Measurements from ENCODE around the gene DNAJC15. TPM values are rescaled to one million over a fixed set of nuclear protein-coding genes. Genes with fewer than 3 reads are reported as not detected.

DNAJC15 gene
- total RNA-seq, 4 donors from 2014 or later, result 11.0 to 18.3 (median 12.5) TPM

DNA sequence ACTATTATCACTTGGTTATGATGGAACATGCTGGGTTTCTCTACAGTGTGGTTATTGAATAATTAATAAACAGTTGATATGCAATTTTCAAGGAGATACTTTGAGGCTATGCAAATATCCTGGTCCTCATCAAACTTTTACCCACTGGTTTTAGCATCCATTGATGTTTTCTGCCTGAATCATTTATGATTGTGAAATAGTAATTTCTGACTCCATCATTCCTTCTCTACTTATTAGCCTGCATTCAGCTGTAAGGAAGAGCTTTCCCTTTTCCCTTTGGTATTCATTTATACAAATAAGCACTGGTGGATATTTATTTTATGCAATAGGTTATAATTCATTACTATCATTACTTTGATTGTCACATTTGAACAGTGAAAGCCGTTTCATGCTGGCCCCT lies 13.9 kb upstream of the DNAJC15 start:
- 91 to 93% methylated on average over 1 of the region's 1 CpG for WGBS, 2 donors
- Histone ChIP-seq H3K9me3 (no peaks in the 10 kb centered on the region), H3K27ac (no peak overlapping the region), H3K27me3 (no peaks in the 10 kb centered on the region), H3K36me3 (no peaks in the 10 kb centered on the region), H3K4me3 (replicated peaks in 1 of 3) (no peak overlapping the region), H3K4me1 (peaks cover 14 to 33% of the 10 kb centered on the region in 2 donors)
- intact Hi-C loops (cut with DNase I), result no loop called here
- DNase-seq, result no peak
- TF ChIP-seq, protein P1, sequence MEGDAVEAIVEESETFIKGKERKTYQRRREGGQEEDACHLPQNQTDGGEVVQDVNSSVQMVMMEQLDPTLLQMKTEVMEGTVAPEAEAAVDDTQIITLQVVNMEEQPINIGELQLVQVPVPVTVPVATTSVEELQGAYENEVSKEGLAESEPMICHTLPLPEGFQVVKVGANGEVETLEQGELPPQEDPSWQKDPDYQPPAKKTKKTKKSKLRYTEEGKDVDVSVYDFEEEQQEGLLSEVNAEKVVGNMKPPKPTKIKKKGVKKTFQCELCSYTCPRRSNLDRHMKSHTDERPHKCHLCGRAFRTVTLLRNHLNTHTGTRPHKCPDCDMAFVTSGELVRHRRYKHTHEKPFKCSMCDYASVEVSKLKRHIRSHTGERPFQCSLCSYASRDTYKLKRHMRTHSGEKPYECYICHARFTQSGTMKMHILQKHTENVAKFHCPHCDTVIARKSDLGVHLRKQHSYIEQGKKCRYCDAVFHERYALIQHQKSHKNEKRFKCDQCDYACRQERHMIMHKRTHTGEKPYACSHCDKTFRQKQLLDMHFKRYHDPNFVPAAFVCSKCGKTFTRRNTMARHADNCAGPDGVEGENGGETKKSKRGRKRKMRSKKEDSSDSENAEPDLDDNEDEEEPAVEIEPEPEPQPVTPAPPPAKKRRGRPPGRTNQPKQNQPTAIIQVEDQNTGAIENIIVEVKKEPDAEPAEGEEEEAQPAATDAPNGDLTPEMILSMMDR (IDR thresholded peaks at IDR 0.05), result no peak
- TF ChIP-seq POLR2A (IDR thresholded peaks at IDR 0.05), result no peak

DNA sequence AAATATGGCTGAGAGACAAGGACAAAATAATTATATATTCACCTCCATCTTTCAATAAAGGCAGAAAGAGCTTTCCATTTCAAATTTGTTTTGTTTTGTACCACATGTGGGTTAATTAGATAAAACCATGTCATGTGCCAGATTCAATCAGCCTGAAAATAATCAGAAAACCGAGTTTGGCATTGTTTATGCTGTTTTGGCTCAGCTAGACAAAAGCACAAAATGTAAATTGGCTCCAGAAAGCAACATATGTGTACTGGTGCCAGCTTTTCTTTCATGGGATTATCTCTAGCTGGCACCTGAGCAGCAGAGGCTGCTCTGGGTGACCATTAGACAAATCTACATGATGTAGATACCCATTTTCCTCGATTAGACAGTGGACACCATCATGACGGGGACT lies 9.2 kb upstream of the DNAJC15 start:
- no peak overlapping the region for H3K27ac ChIP-seq
- no peaks in the 10 kb centered on the region for H3K9me3 ChIP-seq
- WGBS, 2 donors, result 77 to 81% methylated on average over 3 of the region's 3 CpGs
- TF ChIP-seq, protein P1 (IDR thresholded peaks at IDR 0.05), result no peak
- no peak for TF ChIP-seq POLR2A (IDR thresholded peaks at IDR 0.05)
- no peaks in the 10 kb centered on the region for H3K27me3 ChIP-seq
- no peak overlapping the region for H3K4me3 ChIP-seq (replicated peaks in 1 of 3)
- H3K36me3 ChIP-seq, result no peaks in the 10 kb centered on the region
- no peaks in the 10 kb centered on the region for H3K4me1 ChIP-seq
- intact Hi-C loops (cut with DNase I), result no loop called here
- no peak for DNase-seq

DNA sequence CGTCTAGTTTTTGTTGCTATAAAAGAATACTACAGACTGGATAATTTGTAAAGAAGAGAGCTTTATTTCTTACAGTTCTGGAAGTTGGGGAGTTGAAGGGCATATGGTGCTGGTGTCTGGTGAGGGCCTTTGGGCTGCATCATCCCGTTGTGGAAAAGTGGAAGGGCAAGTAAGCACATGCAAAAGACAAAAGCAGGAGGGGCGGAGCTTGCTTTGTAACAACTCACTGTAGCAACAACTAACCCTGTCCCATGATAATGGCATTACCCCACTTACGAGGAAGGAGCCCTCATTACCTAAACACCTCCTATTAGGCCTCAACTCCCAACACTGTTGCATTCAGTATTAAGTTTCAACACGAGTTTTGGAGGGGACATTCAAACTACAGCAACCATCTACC lies 7.2 kb upstream of the DNAJC15 start:
- Histone ChIP-seq H3K36me3 (no peaks in the 10 kb centered on the region), H3K27ac (no peak overlapping the region), H3K9me3 (no peaks in the 10 kb centered on the region), H3K27me3 (no peaks in the 10 kb centered on the region), H3K4me1 (no peaks in the 10 kb centered on the region), H3K4me3 (replicated peaks in 1 of 3) (no peak overlapping the region)
- intact Hi-C loops (cut with DNase I), result no loop called here
- 87 to 90% methylated on average over 5 of the region's 5 CpGs for WGBS, 2 donors
- TF ChIP-seq, protein P1 (IDR thresholded peaks at IDR 0.05), result no peak
- TF ChIP-seq POLR2A (IDR thresholded peaks at IDR 0.05), result no peak
- DNase-seq, result no peak

DNA sequence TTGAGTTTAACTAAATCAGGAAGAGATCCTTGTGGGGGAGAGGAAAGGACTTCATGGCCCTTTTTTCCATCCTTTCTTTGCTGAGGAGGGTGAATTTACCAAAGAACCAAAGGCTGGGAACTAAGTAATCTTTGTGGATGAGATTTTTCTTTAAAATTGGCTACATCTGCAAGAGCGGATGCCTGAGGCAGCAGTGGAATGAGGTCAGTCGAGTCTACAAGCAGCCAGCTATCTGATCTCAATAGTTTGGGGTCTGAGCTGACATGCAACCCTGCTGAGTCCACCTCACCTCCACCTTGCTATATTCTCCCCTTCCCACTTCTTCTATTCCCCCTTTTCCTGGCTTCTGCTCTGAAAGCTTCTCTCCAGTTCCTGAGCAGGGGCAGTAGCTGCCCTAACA lies 3.6 kb upstream of the DNAJC15 start:
- Histone ChIP-seq H3K4me1 (peaks cover 0 to 12% of the 10 kb centered on the region in 2 donors), H3K9me3 (no peaks in the 10 kb centered on the region), H3K27me3 (no peaks in the 10 kb centered on the region), H3K4me3 (replicated peaks in 1 of 3) (no peak overlapping the region), H3K36me3 (no peaks in the 10 kb centered on the region), H3K27ac (no peak overlapping the region)
- TF ChIP-seq, protein P1 (IDR thresholded peaks at IDR 0.05), result no peak
- intact Hi-C loops (cut with DNase I), result no loop called here
- DNase-seq, result no peak
- WGBS, 2 donors, result 59 to 69% methylated on average over 2 of the region's 2 CpGs

DNA sequence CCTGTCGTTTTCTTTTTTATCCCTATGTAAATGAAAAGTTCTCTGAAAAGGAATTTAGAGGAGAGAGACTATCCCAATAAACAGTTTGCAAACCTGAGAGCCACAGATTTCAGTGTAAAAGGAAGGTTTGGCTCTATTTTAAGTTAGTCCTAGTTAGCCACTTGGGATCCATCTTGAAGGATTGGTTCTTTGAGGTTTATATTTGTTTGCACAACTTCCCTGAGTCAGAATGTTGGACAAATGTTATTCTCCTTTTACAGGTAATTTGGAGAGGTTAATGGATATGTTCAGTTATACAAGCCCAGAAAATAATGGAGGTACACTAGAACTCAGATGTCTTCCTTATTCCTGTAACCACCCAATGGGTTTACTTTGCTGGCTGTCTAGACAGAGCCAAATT lies 2.6 kb upstream of the DNAJC15 start:
- 66 to 85% methylated on average over 1 of the region's 1 CpG for WGBS, 2 donors
- Histone ChIP-seq H3K4me1 (peaks cover 9 to 22% of the 10 kb centered on the region in 2 donors), H3K4me3 (replicated peaks in 1 of 3) (no peak overlapping the region), H3K36me3 (no peaks in the 10 kb centered on the region), H3K27me3 (no peaks in the 10 kb centered on the region), H3K9me3 (no peaks in the 10 kb centered on the region), H3K27ac (no peak overlapping the region)
- intact Hi-C loops (cut with DNase I), result no loop called here
- no peak for DNase-seq
- TF ChIP-seq, protein P1 (IDR thresholded peaks at IDR 0.05), result no peak

Data from thyroid gland (tissue), 4 donors.